NCI-H128 (cell line): ENCODE measurements around the gene RFTN1.

ENCODE experiments used
- DNase-seq: peaks from one replicate; lab custom pipeline; 2025; ENCODE audit not compliant: unreplicated experiment; lab: John Stamatoyannopoulos, UW

RFTN1 gene

GRCh38 chr3:16309558-16309957 lies 203.9 kb downstream of the RFTN1 start:
- no peak for DNase-seq

- DNase-seq: no peak
Measured at GRCh38 chr3:16308727-16309126, 204.8 kb downstream of the RFTN1 start.

GRCh38 chr3:16307832-16308531 lies 205.5 kb downstream of the RFTN1 start:
- DNase-seq: no peak

- no peak for DNase-seq
Measured at GRCh38 chr3:16305111-16305541, 208.4 kb downstream of the RFTN1 start.

- no peak for DNase-seq
Measured at GRCh38 chr3:16304061-16305010, 209.2 kb downstream of the RFTN1 start.

- DNase-seq: no peak
Measured at GRCh38 chr3:16303037-16303575, 210.4 kb downstream of the RFTN1 start.

- no peak for DNase-seq
Measured at GRCh38 chr3:16302082-16302631, 211.3 kb downstream of the RFTN1 start.

GRCh38 chr3:16301507-16301906 lies 212.0 kb downstream of the RFTN1 start:
- no peak for DNase-seq

- no peak for DNase-seq
Measured at GRCh38 chr3:16300881-16301359, 212.6 kb downstream of the RFTN1 start.

GRCh38 chr3:16300307-16300706 lies 213.2 kb downstream of the RFTN1 start:
- no peak for DNase-seq

- no peak for DNase-seq
Measured at GRCh38 chr3:16299746-16300145, 213.8 kb downstream of the RFTN1 start.

- DNase-seq: no peak
Measured at GRCh38 chr3:16298891-16299290, 214.6 kb downstream of the RFTN1 start.

GRCh38 chr3:16297997-16298885 lies 215.3 kb downstream of the RFTN1 start:
- no peak for DNase-seq

- DNase-seq: no peak
Measured at GRCh38 chr3:16295298-16295890, 218.1 kb downstream of the RFTN1 start.

GRCh38 chr3:16294844-16295243 lies 218.7 kb downstream of the RFTN1 start:
- no peak for DNase-seq

- no peak for DNase-seq
Measured at GRCh38 chr3:16290827-16291196, 222.7 kb downstream of the RFTN1 start.

- DNase-seq: no peak
Measured at GRCh38 chr3:16290007-16290826, 223.3 kb downstream of the RFTN1 start.

- DNase-seq: no peak
Measured at GRCh38 chr3:16289144-16289889, 224.2 kb downstream of the RFTN1 start.
